ENCODE measurements around the gene ZNF121.
"Not testable (repeated sequence)": the region's sequence is repeated elsewhere in the genome, so short reads cannot be mapped to it uniquely, and the experiment has no call there.

ZNF121 gene

GRCh38 chr19:9566729-9567128 is 17.6 kb downstream of the ZNF121 start:
- DNase-seq (no peak), ATAC-seq (replicated peaks) (no peak)
- no peak overlapping the region for H3K4me3 Mint-ChIP-seq
- no peak overlapping the region for H3K27ac Mint-ChIP-seq
- H3K9me3 Mint-ChIP-seq = peaks cover 5 to 12% of the 10 kb centered on the region in 2 donors
- H3K27me3 Mint-ChIP-seq = no peaks in the 10 kb centered on the region
- peaks cover 64% of the 10 kb centered on the region for H3K36me3 Mint-ChIP-seq (ENCODE audit: insufficient read depth)
- H3K4me1 Mint-ChIP-seq (ENCODE audit: low read depth in 2 of 2) = peaks cover 0 to 2% of the 10 kb centered on the region in 2 donors

- Mint-ChIP-seq H3K4me1 (ENCODE audit: low read depth in 2 of 2) (peaks cover 0 to 2% of the 10 kb centered on the region in 2 donors), H3K36me3 (ENCODE audit: insufficient read depth) (peaks cover 68% of the 10 kb centered on the region), H3K4me3 (no peak overlapping the region), H3K27me3 (no peaks in the 10 kb centered on the region), H3K9me3 (peaks cover 5 to 12% of the 10 kb centered on the region in 2 donors), H3K27ac (no peak overlapping the region)
- DNase-seq (no peak), ATAC-seq (replicated peaks) (no peak)
Measured at GRCh38 chr19:9565900-9566705, 18.2 kb downstream of the ZNF121 start.

GRCh38 chr19:9552536-9553274 is 31.6 kb downstream of the ZNF121 start:
- ATAC-seq (replicated peaks) = no peak
- no peak overlapping the region for H3K4me3 Mint-ChIP-seq
- no peaks in the 10 kb centered on the region for H3K27me3 Mint-ChIP-seq
- H3K36me3 Mint-ChIP-seq (ENCODE audit: insufficient read depth) = peaks cover 4% of the 10 kb centered on the region
- no peaks in the 10 kb centered on the region for H3K4me1 Mint-ChIP-seq (ENCODE audit: low read depth in 2 of 2)
- DNase-seq = no peak
- no peak overlapping the region for H3K27ac Mint-ChIP-seq
- H3K9me3 Mint-ChIP-seq = peaks cover 4% of the 10 kb centered on the region in 2 donors

GRCh38 chr19:9547870-9548269 is 36.4 kb downstream of the ZNF121 start:
- no peak overlapping the region for H3K4me3 Mint-ChIP-seq
- DNase-seq (no peak), ATAC-seq (replicated peaks) (no peak)
- no peaks in the 10 kb centered on the region for H3K4me1 Mint-ChIP-seq (ENCODE audit: low read depth in 2 of 2)
- no peaks in the 10 kb centered on the region for H3K27me3 Mint-ChIP-seq
- peaks cover 4% of the 10 kb centered on the region for H3K36me3 Mint-ChIP-seq (ENCODE audit: insufficient read depth)
- no peak overlapping the region for H3K27ac Mint-ChIP-seq
- peaks cover 4 to 10% of the 10 kb centered on the region in 2 donors for H3K9me3 Mint-ChIP-seq

GRCh38 chr19:9541281-9541680 is 43.0 kb downstream of the ZNF121 start:
- not testable (repeated sequence) for H3K27ac Mint-ChIP-seq; H3K27me3 Mint-ChIP-seq; DNase-seq; H3K4me3 Mint-ChIP-seq; ATAC-seq (replicated peaks)
- peaks cover 20 to 21% of the 10 kb centered on the region in 2 donors for H3K4me1 Mint-ChIP-seq (ENCODE audit: low read depth in 2 of 2)
- H3K36me3 Mint-ChIP-seq (ENCODE audit: insufficient read depth) = peaks cover 17% of the 10 kb centered on the region
- peaks cover 3 to 15% of the 10 kb centered on the region in 2 donors for H3K9me3 Mint-ChIP-seq

DNA sequence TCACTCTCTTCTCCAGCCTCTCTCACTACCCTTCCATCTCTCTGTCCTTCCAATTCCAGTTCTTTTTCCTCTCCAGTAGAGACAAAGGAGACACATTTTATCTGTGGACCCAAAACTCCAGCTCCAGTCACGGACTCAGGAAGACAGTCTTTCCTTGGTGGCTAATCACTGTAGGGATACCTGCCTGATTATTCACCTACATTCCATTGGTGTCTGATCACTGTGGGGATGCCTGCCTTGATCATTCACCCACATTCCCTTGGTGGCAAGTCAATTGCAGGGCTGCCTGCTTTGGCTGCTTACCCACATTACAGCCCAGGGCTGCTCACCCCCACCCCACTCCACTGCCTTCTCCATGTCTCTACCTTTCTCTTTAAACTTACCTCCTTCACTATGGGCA is 44.4 kb downstream of the ZNF121 start:
- Mint-ChIP-seq H3K4me1 (ENCODE audit: low read depth in 2 of 2) (peaks cover 20 to 21% of the 10 kb centered on the region in 2 donors), H3K27ac (peak overlapping the region; percentile 7 to 98), H3K4me3 (peak overlapping the region; percentile 60 to 98), H3K9me3 (peaks cover 5 to 15% of the 10 kb centered on the region in 2 donors), H3K36me3 (ENCODE audit: insufficient read depth) (peaks cover 26% of the 10 kb centered on the region)
- H3K27me3 Mint-ChIP-seq; ATAC-seq (replicated peaks); DNase-seq: not testable (repeated sequence)

- Mint-ChIP-seq H3K36me3 (ENCODE audit: insufficient read depth) (peaks cover 33% of the 10 kb centered on the region), H3K4me3 (peak overlapping the region; percentile 89 to 98), H3K27ac (peak overlapping the region; percentile 97 to 98), H3K4me1 (ENCODE audit: low read depth in 2 of 2) (peaks cover 20 to 21% of the 10 kb centered on the region in 2 donors), H3K9me3 (peaks cover 5 to 15% of the 10 kb centered on the region in 2 donors)
- not testable (repeated sequence) for DNase-seq; ATAC-seq (replicated peaks); H3K27me3 Mint-ChIP-seq
Measured at GRCh38 chr19:9539201-9539600, 45.1 kb downstream of the ZNF121 start.

DNA sequence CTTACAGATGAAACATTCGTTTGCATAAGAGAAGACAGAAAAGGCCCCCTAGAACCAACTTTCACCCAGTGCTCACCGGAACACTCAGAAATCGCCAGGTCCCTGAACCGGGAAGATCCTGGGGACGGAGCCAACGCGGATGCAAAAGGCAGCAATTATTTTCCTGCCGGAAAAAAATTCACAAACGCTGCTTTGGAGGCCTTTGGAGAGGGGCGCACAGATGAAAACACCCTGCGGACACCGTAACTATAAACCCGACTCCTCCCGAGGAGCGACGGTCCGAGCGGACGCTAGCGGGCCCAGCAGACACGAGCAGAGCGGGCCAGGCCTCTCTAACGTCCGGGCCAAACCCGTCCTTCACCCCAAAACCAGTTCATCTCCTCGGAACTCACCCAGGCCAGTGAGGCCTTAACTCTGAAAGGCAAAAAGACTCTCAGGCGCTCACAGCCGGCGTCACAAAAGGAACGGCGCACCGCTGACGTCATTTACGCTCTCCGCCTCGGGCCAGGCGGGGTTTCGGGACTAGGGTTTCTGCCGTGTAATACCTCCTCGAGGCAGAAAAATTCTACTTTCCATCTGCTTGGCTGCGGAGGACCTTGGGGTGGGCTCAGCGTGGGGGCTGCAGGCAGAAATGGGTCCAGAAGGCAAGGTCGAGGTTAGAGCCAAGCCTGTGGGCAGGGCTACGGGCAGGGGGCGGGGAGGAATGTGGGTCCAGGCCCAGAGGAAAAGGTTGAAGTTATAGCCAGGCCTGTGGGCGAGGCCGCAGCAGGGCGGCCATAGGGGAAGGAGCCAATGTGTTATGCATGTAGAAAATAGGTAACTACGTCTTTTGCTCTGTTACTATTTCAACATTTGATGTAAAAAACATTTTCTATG is 45.9 kb downstream of the ZNF121 start, which contains the start of gene ZNF426:
ZNF426 (minus strand) TSS at position 463 of the 876 bp plus-strand sequence. CDS start 2,413 bp downstream, outside the sequence.
- peaks cover 5 to 15% of the 10 kb centered on the region in 2 donors for H3K9me3 Mint-ChIP-seq

GRCh38 chr19:9535934-9536333 is 48.4 kb downstream of the ZNF121 start:
- Mint-ChIP-seq H3K9me3 (peaks cover 11 to 29% of the 10 kb centered on the region in 2 donors), H3K27ac (no peak overlapping the region), H3K4me3 (no peak overlapping the region), H3K4me1 (ENCODE audit: low read depth in 2 of 2) (peaks cover 20 to 21% of the 10 kb centered on the region in 2 donors), H3K27me3 (no peaks in the 10 kb centered on the region), H3K36me3 (ENCODE audit: insufficient read depth) (peaks cover 64% of the 10 kb centered on the region)
- no peak for ATAC-seq (replicated peaks)
- no peak for DNase-seq

More for the DNA sequence above, 45.9 kb downstream of the ZNF121 start, which contains the start of gene ZNF426:
- DNase-seq (peak; percentile 82 to 89 (median 82)), ATAC-seq (replicated peaks) (peak; percentile 97)
- Mint-ChIP-seq H3K36me3 (ENCODE audit: insufficient read depth) (peaks cover 39% of the 10 kb centered on the region), H3K4me3 (peak within 1 kb of the TSS; percentile 89 to 98), H3K4me1 (ENCODE audit: low read depth in 2 of 2) (peaks cover 20 to 21% of the 10 kb centered on the region in 2 donors), H3K27me3 (no peaks in the 10 kb centered on the region), H3K27ac (peak within 1 kb of the TSS; percentile 97 to 98)

GRCh38 chr19:9531933-9532332 is 52.4 kb downstream of the ZNF121 start:
- Mint-ChIP-seq H3K36me3 (ENCODE audit: insufficient read depth) (peaks cover 76% of the 10 kb centered on the region), H3K4me1 (ENCODE audit: low read depth in 2 of 2) (no peaks in the 10 kb centered on the region), H3K27me3 (no peaks in the 10 kb centered on the region), H3K9me3 (peaks cover 8 to 23% of the 10 kb centered on the region in 2 donors), H3K27ac (no peak overlapping the region), H3K4me3 (no peak overlapping the region)
- ATAC-seq (replicated peaks) (no peak), DNase-seq (no peak)

DNA sequence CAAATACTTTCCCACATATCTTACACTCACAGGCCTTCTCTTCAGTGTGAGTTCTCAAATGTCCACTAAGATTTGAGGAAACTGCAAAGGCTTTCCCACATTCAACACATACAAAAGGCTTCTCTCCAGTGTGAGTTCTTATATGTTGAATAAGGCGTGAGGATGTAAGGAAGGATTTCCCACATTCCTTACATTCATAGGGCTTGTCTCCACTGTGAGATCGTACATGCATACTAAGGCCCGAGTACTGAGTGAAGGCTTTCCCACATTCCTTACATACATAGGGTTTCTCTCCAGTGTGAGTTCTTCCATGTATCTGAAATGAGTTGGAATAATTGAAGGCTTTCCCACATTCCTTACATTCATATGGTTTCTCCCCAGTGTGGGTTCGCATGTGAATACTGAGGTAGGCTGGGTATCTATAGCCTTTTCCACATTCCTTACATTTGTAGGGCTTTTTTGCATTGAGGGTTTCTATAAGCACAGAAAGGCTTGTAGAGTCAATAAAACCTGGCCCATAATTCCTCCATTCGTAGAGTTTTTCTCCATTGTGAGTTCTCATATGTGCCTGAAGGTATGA is 55.5 kb downstream of the ZNF121 start:
- Mint-ChIP-seq H3K4me1 (ENCODE audit: low read depth in 2 of 2) (no peaks in the 10 kb centered on the region), H3K4me3 (no peak overlapping the region), H3K27me3 (no peaks in the 10 kb centered on the region), H3K27ac (no peak overlapping the region), H3K9me3 (peaks cover 10 to 35% of the 10 kb centered on the region in 2 donors), H3K36me3 (ENCODE audit: insufficient read depth) (peaks cover 58% of the 10 kb centered on the region)
- DNase-seq (no peak), ATAC-seq (replicated peaks) (no peak)

DNA sequence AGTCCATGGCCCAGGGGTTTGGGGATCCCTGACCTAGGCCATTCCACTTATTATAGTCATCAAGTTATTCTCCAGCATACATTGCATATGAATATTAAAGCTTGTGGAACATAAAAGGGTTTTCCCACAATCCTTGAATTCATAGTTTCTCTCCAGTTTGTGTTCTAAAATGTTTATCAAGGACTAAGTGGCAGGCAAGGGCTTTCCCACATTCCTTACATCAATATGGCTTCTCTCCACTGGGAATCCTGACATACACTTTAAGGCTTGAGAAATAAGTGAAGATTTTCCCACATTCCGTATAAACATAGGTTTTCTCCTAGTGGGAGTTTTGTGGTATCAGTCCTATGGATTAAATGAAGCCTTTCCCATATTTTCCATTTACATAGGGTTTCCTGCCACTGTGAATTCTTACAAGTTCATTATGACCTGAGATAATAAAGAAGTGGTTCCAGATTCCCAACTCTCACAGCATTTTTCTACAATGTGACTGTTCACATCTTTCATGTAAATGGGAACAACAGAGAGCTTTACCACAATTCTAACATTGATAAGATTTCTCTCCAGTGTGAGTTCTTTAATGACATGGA is 60.3 kb downstream of the ZNF121 start:
- DNase-seq = no peak
- H3K36me3 Mint-ChIP-seq (ENCODE audit: insufficient read depth) = peaks cover 10% of the 10 kb centered on the region
- peaks cover 10 to 39% of the 10 kb centered on the region in 2 donors for H3K9me3 Mint-ChIP-seq

More for the DNA sequence above, 60.3 kb downstream of the ZNF121 start:
- no peak for ATAC-seq (replicated peaks)
- Mint-ChIP-seq H3K4me1 (ENCODE audit: low read depth in 2 of 2) (no peaks in the 10 kb centered on the region), H3K4me3 (no peak overlapping the region), H3K27ac (no peak overlapping the region), H3K27me3 (no peaks in the 10 kb centered on the region)
